BLaER1 treated with 17β-estradiol and CSF1 and Interleukin-3, amounts not matched to agents 10 nM and 100 nM (cell line): ENCODE measurements around the gene ID1.

ENCODE experiments used
- H3K27ac ChIP-seq, 11 experiments: shearing (Covaris generic); formaldehyde crosslinking; 2 replicates each; pipeline ENCODE4 v1.8.1; 2022
- H3K27me3 ChIP-seq, 11 experiments: shearing (Covaris generic); formaldehyde crosslinking; 2 replicates each; pipeline ENCODE4 v1.8.1; 2022
- H3K36me3 ChIP-seq, 11 experiments: shearing (Covaris generic); formaldehyde crosslinking; 2 replicates each; pipeline ENCODE4 v1.8.1; 2022
- H3K4me1 ChIP-seq, 10 experiments: shearing (Covaris generic); formaldehyde crosslinking; 2 replicates each; pipeline ENCODE4 v1.8.1; 2022
- H3K4me2 ChIP-seq, 11 experiments: shearing (Covaris generic); formaldehyde crosslinking; 2 replicates each; pipeline ENCODE4 v1.8.1; 2022
- H3K4me3 ChIP-seq, 10 experiments: shearing (Covaris generic); formaldehyde crosslinking; 2 replicates each; pipeline ENCODE4 v1.8.1; 2022
- H3K9ac ChIP-seq, 11 experiments: shearing (Covaris generic); formaldehyde crosslinking; 2 replicates each; pipeline ENCODE4 v1.8.1; 2022
- H3K9me3 ChIP-seq, 11 experiments: shearing (Covaris generic); formaldehyde crosslinking; replicated peaks in 1 of 11; 2 replicates each; pipeline ENCODE4 v1.8.1; 2022
- H4K20me1 ChIP-seq, 11 experiments: shearing (Covaris generic); formaldehyde crosslinking; 2 replicates each; pipeline ENCODE4 v1.8.1; 2022
- Cebpa-rat ChIP-seq, 11 experiments: shearing (Covaris generic); IDR thresholded peaks; 2 replicates each; pipeline ENCODE4 v1.8.1; 2022

Gene ID1

GRCh38 chr20:31602431-31602778, 2.7 kb upstream of the ID1 start:
- no peak for TF ChIP-seq Cebpa-rat (IDR thresholded peaks at IDR 0.05)
- Histone ChIP-seq H3K4me2 (peak overlapping the region in 8 of 11 experiments; percentile 32 to 98 (median 86); a peak in 14 of 22 replicates), H3K4me1 (peaks cover 24 to 58% (median 37%) of the 10 kb centered on the region in 10 experiments), H3K9ac (peak overlapping the region in 2 of 11 experiments; percentile 30; a peak in 2 of 22 replicates), H3K27ac (peak overlapping the region in 2 of 11 experiments; percentile 82 to 96; a peak in 2 of 22 replicates), H3K9me3 (peaks cover 0 to 6% (median 0%) of the 10 kb centered on the region in 11 experiments; a peak in 1 of 22 replicates), H3K4me3 (no peak overlapping the region), H3K27me3 (peaks cover 11 to 61% (median 57%) of the 10 kb centered on the region in 11 experiments; a peak in 21 of 22 replicates), H4K20me1 (peaks cover 0 to 33% (median 21%) of the 10 kb centered on the region in 11 experiments; a peak in 17 of 22 replicates), H3K36me3 (peaks cover 0 to 12% (median 0%) of the 10 kb centered on the region in 11 experiments; a peak in 3 of 22 replicates)

GRCh38 chr20:31602779-31603441, 2.2 kb upstream of the ID1 start:
- peak in 3 of 11 experiments; percentile 27 to 61 (median 55); a peak in 2 of 22 replicates for TF ChIP-seq Cebpa-rat (IDR thresholded peaks at IDR 0.05)
- Histone ChIP-seq H3K36me3 (peaks cover 0 to 12% (median 0%) of the 10 kb centered on the region in 11 experiments; a peak in 3 of 22 replicates), H3K4me1 (peaks cover 24 to 63% (median 37%) of the 10 kb centered on the region in 10 experiments), H4K20me1 (peaks cover 0 to 36% (median 22%) of the 10 kb centered on the region in 11 experiments; a peak in 17 of 22 replicates), H3K4me2 (peak overlapping the region in 10 of 11 experiments; percentile 6 to 98 (median 71); a peak in 17 of 22 replicates), H3K27ac (peak overlapping the region in 4 of 11 experiments; percentile 2 to 96 (median 74); a peak in 7 of 22 replicates), H3K4me3 (peak overlapping the region in 2 of 10 experiments; percentile 8 to 26; a peak in 1 of 20 replicates), H3K27me3 (peaks cover 13 to 66% (median 62%) of the 10 kb centered on the region in 11 experiments; a peak in 21 of 22 replicates), H3K9me3 (peaks cover 0 to 6% (median 0%) of the 10 kb centered on the region in 11 experiments; a peak in 1 of 22 replicates), H3K9ac (peak overlapping the region in 2 of 11 experiments; percentile 30; a peak in 3 of 22 replicates)

- peaks cover 0 to 36% (median 22%) of the 10 kb centered on the region in 11 experiments; a peak in 17 of 22 replicates for H4K20me1 ChIP-seq
- H3K36me3 ChIP-seq: peaks cover 0 to 12% (median 0%) of the 10 kb centered on the region in 11 experiments; a peak in 3 of 22 replicates
- peak overlapping the region in 5 of 11 experiments; percentile 28 to 96 (median 72); a peak in 9 of 22 replicates for H3K27ac ChIP-seq
- peak overlapping the region; percentile 83 to 99 (median 97) for H3K4me2 ChIP-seq
- no peak for TF ChIP-seq Cebpa-rat (IDR thresholded peaks at IDR 0.05)
- peak overlapping the region; percentile 10 to 91 (median 61); a peak in 20 of 22 replicates for H3K9ac ChIP-seq
- H3K27me3 ChIP-seq: peaks cover 21 to 77% (median 73%) of the 10 kb centered on the region in 11 experiments; a peak in 21 of 22 replicates
- H3K9me3 ChIP-seq: peaks cover 0 to 6% (median 0%) of the 10 kb centered on the region in 11 experiments; a peak in 1 of 22 replicates
- H3K4me3 ChIP-seq: peak overlapping the region; percentile 61 to 88 (median 68)
- H3K4me1 ChIP-seq: peaks cover 24 to 74% (median 45%) of the 10 kb centered on the region in 10 experiments
Measured at GRCh38 chr20:31603822-31604566, 1.1 kb upstream of the ID1 start.

- Histone ChIP-seq H4K20me1 (peaks cover 0 to 36% (median 22%) of the 10 kb centered on the region in 11 experiments; a peak in 17 of 22 replicates), H3K4me3 (peak overlapping the region; percentile 61 to 88 (median 68)), H3K9me3 (peaks cover 0 to 6% (median 0%) of the 10 kb centered on the region in 11 experiments; a peak in 1 of 22 replicates), H3K27me3 (peaks cover 21 to 83% (median 79%) of the 10 kb centered on the region in 11 experiments; a peak in 21 of 22 replicates), H3K36me3 (peaks cover 0 to 12% (median 0%) of the 10 kb centered on the region in 11 experiments; a peak in 3 of 22 replicates), H3K9ac (peak overlapping the region; percentile 5 to 91 (median 61); a peak in 21 of 22 replicates), H3K27ac (peak overlapping the region in 5 of 11 experiments; percentile 28 to 96 (median 72); a peak in 8 of 22 replicates), H3K4me2 (peak overlapping the region; percentile 83 to 99 (median 97)), H3K4me1 (peaks cover 24 to 80% (median 45%) of the 10 kb centered on the region in 10 experiments)
- no peak for TF ChIP-seq Cebpa-rat (IDR thresholded peaks at IDR 0.05)
Measured at GRCh38 chr20:31604567-31605030, 490 bp upstream of the ID1 start.

GRCh38 chr20:31605902-31606803, 1.1 kb downstream of the ID1 start:
- H3K4me2 ChIP-seq: peak overlapping the region; percentile 83 to 99 (median 97)
- peaks cover 0 to 12% (median 0%) of the 10 kb centered on the region in 11 experiments; a peak in 3 of 22 replicates for H3K36me3 ChIP-seq
- peaks cover 21 to 99% (median 88%) of the 10 kb centered on the region in 11 experiments; a peak in 21 of 22 replicates for H3K27me3 ChIP-seq
- H3K27ac ChIP-seq: peak overlapping the region in 5 of 11 experiments; percentile 52 to 96 (median 76); a peak in 9 of 22 replicates
- H3K4me3 ChIP-seq: peak overlapping the region; percentile 61 to 88 (median 68)
- peaks cover 0 to 6% (median 0%) of the 10 kb centered on the region in 11 experiments; a peak in 1 of 22 replicates for H3K9me3 ChIP-seq
- no peak for TF ChIP-seq Cebpa-rat (IDR thresholded peaks at IDR 0.05)
- H4K20me1 ChIP-seq: peaks cover 0 to 36% (median 22%) of the 10 kb centered on the region in 11 experiments; a peak in 17 of 22 replicates
- peaks cover 24 to 89% (median 56%) of the 10 kb centered on the region in 10 experiments for H3K4me1 ChIP-seq
- H3K9ac ChIP-seq: peak overlapping the region; percentile 48 to 91 (median 71)

DNA sequence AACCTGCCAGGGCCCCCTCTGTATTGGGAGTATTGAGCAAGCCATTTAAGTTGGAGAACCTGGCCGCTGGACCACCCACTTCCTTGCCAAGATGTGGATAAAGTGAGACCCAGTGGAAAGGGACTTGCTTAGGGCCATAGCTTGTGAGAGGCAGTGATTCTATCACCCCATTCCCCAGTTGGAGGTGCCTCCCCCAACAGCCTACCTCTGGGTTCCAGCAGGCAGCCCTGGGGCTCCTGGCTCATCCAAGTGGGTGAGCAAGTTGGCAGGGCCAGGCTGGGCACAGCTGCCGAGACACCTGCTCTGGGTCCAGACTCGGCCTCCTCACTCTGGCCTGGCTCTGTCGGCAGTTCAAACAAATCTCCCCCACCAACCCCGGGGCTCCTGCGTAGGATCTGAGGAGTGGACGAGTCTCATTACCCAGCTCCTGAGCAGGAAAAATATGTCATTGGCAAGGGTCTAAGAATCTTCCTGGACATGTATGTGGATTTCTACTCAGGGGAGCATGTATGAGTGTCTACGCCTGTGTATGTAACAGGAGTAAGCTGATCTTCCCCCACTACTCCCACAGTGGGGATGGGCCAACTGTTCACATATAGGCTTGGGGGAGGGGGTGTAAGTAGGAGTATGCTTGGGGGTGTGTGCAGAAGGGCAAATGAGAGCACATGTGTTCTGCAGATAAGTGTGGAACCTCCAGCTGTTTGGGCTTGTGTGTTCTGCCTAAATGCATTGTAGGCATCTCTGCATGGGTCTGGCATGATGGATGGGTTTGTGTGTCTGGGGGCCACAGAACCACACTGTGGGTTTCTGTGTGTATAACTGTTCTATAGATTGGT, 1.9 kb downstream of the ID1 start:
- Histone ChIP-seq H3K4me3 (peak overlapping the region in 7 of 10 experiments; percentile 12 to 88 (median 70); a peak in 10 of 20 replicates), H4K20me1 (peaks cover 0 to 36% (median 22%) of the 10 kb centered on the region in 11 experiments; a peak in 17 of 22 replicates), H3K36me3 (peaks cover 0 to 12% (median 0%) of the 10 kb centered on the region in 11 experiments; a peak in 3 of 22 replicates), H3K4me1 (peaks cover 24 to 89% (median 63%) of the 10 kb centered on the region in 10 experiments), H3K4me2 (peak overlapping the region in 6 of 11 experiments; percentile 83 to 99 (median 94); a peak in 11 of 22 replicates), H3K9me3 (peaks cover 0 to 6% (median 0%) of the 10 kb centered on the region in 11 experiments; a peak in 1 of 22 replicates), H3K9ac (peak overlapping the region in 4 of 11 experiments; percentile 79 to 91 (median 83); a peak in 6 of 22 replicates), H3K27ac (peak overlapping the region in 2 of 11 experiments; percentile 82 to 96; a peak in 4 of 22 replicates), H3K27me3 (peaks cover 21 to 100% (median 83%) of the 10 kb centered on the region in 11 experiments; a peak in 21 of 22 replicates)
- TF ChIP-seq Cebpa-rat (IDR thresholded peaks at IDR 0.05): no peak
